Subcutaneous adipose tissue (tissue), 4 donors: ENCODE measurements around the gene JAGN1. TPM values are rescaled to one million over a fixed set of nuclear protein-coding genes. Genes with fewer than 3 reads are reported as not detected.

ENCODE experiments used
- total RNA-seq, 4 donors: library from RNA; depleted of rRNA; stranded (reverse); fragments of >200 nt; gene quantifications; one replicate each; pipeline ENCODE4 v1.1.0, GENCODE V29; 2016
- TF ChIP-seq, protein P1 (sequence below): fragments of 450-650 bp; IDR thresholded peaks from one replicate; pipeline ENCODE4 v1.5.1; 2016; ENCODE audit warnings: low read depth, mild to moderate bottlenecking, control low read depth, antibody characterized with exemption, moderate library complexity

Gene JAGN1
- total RNA-seq, 4 donors from 2014 or later: 53.7 to 83.8 (median 60.2) TPM

DNA sequence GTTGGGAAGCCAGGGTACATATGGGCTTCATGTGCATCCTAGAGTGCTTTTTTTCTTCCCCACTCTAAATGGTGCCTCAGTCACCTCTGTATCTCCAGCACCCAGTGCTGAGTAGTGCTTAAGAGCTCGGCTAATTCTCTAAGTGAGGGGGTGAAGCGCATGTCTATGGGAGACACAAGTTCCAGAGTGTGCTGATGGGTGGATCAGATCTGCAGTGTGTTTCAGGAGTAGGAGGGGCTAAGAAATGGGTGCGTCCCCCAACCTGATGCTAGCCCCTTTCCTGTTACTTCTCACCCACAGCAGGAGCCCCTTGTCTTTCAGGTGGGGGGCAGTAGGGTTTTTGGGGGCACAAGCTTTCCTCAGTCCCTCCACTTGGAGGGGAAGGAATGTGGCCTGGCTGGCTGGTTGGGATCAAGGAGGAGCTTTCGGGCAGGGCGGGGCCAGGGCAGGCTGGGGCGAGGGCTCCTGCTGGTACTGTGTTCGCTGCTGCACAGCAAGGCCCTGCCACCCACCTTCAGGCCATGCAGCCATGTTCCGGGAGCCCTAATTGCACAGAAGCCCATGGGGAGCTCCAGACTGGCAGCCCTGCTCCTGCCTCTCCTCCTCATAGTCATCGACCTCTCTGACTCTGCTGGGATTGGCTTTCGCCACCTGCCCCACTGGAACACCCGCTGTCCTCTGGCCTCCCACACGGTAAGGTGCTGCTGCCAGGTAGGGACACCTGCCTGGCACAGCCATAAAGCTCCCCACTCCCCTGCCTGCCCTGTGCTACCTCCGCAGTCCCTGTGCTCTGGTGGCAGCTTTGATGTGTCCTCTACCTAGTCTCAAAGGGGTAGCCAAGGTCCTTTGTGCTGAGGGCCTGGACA, 12.2 kb downstream of the JAGN1 start, which contains the start of gene IL17RE:
Gene IL17RE, plus strand, starts transcription at position 477 of the 866 bp plus-strand sequence. Its CDS starts 85 bp downstream, at position 562.
- TF ChIP-seq, protein P1, sequence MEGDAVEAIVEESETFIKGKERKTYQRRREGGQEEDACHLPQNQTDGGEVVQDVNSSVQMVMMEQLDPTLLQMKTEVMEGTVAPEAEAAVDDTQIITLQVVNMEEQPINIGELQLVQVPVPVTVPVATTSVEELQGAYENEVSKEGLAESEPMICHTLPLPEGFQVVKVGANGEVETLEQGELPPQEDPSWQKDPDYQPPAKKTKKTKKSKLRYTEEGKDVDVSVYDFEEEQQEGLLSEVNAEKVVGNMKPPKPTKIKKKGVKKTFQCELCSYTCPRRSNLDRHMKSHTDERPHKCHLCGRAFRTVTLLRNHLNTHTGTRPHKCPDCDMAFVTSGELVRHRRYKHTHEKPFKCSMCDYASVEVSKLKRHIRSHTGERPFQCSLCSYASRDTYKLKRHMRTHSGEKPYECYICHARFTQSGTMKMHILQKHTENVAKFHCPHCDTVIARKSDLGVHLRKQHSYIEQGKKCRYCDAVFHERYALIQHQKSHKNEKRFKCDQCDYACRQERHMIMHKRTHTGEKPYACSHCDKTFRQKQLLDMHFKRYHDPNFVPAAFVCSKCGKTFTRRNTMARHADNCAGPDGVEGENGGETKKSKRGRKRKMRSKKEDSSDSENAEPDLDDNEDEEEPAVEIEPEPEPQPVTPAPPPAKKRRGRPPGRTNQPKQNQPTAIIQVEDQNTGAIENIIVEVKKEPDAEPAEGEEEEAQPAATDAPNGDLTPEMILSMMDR: no peak

DNA sequence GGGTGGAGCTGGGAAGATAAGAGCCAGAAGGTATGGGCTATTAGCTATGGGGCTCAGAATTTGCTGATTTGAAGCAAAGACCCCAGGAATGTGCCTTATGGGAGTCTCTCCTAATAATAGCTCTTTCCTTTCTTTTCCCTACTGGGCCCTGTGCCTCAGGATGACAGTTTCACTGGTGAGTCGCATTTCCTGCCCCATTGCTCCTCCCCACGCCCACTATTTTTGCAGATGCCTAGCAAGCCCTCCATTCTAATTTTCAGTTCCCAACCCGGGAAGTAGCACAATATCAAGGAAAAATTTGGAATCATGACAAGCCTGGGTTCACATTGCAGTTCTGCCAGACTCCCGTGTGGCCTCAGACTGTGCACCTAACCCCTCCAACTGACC, 12.8 kb downstream of the JAGN1 start:
- TF ChIP-seq, protein P1: no peak

DNA sequence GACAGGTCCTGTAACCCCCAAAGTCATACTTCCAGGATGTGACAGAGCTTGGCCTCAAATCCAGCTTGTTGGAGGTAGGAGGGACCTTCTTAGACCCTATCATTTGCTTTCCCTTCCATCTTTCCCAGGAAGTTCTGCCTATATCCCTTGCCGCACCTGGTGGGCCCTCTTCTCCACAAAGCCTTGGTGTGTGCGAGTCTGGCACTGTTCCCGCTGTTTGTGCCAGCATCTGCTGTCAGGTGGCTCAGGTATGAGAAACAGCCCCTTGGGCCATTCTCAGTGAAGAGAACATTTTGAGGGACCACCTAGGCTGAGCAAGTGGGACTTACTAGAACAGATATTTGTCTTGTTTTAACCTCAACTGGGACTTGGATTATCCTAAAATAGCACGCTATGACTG, 13.5 kb downstream of the JAGN1 start:
- TF ChIP-seq, protein P1: no peak

DNA sequence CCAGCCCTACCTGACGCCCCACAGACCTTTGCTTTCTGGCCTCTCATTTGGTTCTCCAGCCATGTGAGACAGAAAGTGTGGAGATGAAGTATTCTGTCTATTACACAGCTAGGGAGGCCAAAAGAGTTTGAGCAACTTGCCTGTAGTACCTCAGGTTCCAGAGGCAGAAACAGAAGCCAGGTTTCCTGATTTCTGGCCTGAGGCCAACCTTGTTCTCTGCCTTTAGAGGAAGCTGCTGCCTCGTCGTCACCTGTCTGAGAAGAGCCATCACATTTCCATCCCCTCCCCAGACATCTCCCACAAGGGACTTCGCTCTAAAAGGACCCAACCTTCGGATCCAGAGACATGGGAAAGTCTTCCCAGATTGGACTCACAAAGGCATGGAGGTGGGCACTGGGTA, 16.1 kb downstream of the JAGN1 start:
- TF ChIP-seq, protein P1: no peak

DNA sequence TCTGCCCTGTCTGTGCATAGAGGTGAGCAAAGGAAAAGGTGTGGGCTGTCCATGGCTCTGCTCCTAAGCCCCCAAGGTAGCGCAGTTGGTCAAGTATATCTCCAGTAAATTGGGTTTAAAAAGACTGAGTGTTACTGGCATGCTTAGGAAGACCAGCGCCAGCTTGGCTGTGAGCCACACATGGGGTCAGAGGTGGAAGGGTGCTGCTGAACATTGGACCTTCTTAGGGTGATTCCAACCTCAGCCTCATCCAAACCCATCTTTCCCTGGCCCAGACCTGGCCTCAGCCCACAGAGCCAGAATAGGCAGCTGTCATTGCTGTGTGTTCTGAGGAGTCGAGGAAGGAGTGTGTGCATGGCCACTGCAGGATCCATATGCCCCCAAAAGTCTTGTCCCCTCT, 17.9 kb downstream of the JAGN1 start:
- TF ChIP-seq, protein P1: no peak

DNA sequence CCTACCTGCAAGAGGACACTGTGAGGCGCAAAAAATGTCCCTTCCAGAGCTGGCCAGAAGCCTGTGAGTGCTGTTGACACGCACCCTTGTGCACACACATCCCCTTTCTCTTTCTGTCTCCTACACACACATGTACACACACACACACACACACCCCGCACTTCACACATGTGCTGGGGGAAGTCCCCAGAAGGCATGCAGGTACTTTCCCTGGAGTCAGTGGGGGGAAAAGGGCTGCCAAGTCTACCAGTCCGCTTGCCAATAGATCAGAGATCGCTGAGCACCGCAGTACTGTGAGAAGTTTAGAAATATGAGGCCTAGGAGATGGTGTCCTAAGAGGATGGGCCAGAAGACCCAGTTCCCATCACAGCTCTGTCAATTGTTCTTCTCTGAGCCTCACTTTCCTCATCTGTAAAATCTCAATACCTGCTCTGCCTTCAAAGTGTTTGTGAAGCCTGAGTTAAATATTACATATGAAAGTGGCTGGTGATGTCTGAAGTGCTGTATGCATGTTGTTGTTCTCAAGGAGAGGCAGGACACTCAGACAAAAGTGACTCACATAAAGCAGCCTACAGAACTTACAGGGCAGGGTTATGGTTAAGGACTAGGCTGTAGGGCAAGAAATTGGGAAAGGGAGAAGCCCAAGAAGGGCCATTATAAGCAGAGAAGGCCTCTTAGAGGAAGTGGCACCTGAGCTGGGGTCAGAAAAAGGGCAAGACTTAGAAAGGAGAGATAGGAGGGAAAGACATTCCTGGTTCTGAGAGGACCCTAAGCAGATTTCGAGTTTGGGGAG, 19.0 kb downstream of the JAGN1 start:
- TF ChIP-seq, protein P1: no peak

DNA sequence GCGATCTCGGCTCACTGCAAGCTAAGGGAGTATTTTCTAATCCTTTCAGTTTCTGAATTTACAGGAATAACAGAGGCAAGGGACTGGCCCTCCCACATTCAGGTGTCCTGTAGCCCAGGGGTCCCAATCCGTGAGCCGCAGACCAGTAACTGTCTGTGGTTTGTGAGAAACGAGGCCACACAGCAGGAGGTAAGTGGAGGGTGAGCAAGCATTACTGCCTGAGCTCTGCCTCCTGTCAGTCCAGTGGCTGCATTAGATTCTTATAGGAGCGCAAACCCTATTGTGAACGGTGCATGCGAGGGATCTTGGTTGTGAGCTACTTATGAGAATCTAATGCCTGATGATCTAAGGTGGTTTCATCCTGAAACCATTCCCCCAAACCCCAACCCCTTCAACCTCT, 21.5 kb downstream of the JAGN1 start:
- TF ChIP-seq, protein P1: no peak
